ENCODE data around the gene ARMH1.

DNA sequence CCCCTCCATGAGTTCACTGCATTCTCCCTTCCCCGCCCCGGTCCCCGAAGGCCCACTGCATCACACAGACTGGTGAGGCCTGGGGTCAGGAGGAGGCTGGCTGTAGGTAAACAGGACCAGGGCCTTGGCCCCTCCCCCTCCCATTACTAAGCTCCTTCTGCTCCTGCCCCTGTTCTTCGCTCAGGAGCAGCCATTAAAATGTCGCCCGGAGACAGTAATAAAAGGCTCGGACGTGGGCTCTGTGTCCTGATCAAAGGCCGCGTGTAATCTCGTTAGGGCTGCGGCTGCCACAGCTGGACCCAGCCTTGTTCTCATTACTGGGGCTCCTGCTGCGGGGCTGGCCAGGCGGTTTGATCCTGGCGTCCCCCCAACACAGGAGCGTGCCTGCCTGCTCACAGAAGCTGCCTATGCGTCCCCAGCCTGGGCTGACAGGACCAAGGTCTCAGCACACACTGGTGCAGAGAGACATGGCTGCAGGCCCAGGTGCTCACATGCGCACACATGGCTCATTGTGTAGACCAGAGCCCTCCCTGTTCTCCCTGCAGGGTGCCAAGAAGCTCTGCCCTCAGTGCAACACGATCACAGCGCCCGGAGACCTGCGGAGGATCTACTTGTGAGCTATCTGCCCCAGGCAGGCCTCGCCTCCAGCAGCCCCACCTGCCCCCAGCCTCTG lies 24.2 kb upstream of the ARMH1 start:
- TF ChIP-seq POLR2A (IDR thresholded peaks at IDR 0.05; ENCODE audit: low read length) (no peak), GATA1 (IDR thresholded peaks at IDR 0.05; ENCODE audit: low read depth, low read length) (no peak)

All from erythroblast (primary cell).